Glutamatergic neuron (in vitro differentiated cells): ENCODE results near the gene ARID3A. TPM values are rescaled to one million over a fixed set of nuclear protein-coding genes. Genes with fewer than 3 reads are reported as not detected.

Source experiments
- DNase-seq: peaks from one replicate; pipeline ENCODE4 v3.0.0; 2022
- H3K27ac Mint-ChIP-seq: one replicate; pipeline ENCODE4 v1.8.0; 2020; ENCODE audit warnings: mild to moderate bottlenecking, mixed read lengths, inconsistent platforms; ENCODE audit not compliant: unreplicated experiment
- H3K27me3 Mint-ChIP-seq: one replicate; pipeline ENCODE4 v1.8.0; 2020; ENCODE audit warnings: mild to moderate bottlenecking, moderate library complexity, mixed read lengths, inconsistent platforms; ENCODE audit not compliant: unreplicated experiment
- H3K36me3 Mint-ChIP-seq: one replicate; pipeline ENCODE4 v1.8.0; 2020; ENCODE audit warnings: mild to moderate bottlenecking, mixed read lengths, inconsistent platforms; ENCODE audit not compliant: unreplicated experiment
- H3K4me1 Mint-ChIP-seq: one replicate; pipeline ENCODE4 v1.8.0; 2020; ENCODE audit warnings: mild to moderate bottlenecking, low read depth, mixed read lengths, inconsistent platforms; ENCODE audit not compliant: unreplicated experiment
- H3K4me3 Mint-ChIP-seq: one replicate; pipeline ENCODE4 v1.8.0; 2020; ENCODE audit warnings: mild to moderate bottlenecking, mixed read lengths, inconsistent platforms; ENCODE audit not compliant: unreplicated experiment
- H3K9me3 Mint-ChIP-seq: one replicate; pipeline ENCODE4 v1.8.0; 2020; ENCODE audit warnings: mild to moderate bottlenecking, moderate library complexity, mixed read lengths, inconsistent platforms; ENCODE audit not compliant: unreplicated experiment
- CTCF ChIP-seq: fragments of 200-600 bp; sonication (generic); IDR thresholded peaks from one replicate; pipeline ENCODE4 v1.5.0; 2021; ENCODE audit not compliant: partially characterized antibody, unreplicated experiment
- total RNA-seq: library from RNA; stranded (reverse); fragmentation: NEBNext Ultra II Directional; extraction: Animal tissue kit (Norgen Biotek cat#: 25700); gene quantifications from one replicate; pipeline ENCODE4 v1.2.1, GENCODE V29; 2021; ENCODE audit not compliant: unreplicated experiment

Gene ARID3A
- total RNA-seq, 1 donor from 2014 or later: 148 TPM

DNA sequence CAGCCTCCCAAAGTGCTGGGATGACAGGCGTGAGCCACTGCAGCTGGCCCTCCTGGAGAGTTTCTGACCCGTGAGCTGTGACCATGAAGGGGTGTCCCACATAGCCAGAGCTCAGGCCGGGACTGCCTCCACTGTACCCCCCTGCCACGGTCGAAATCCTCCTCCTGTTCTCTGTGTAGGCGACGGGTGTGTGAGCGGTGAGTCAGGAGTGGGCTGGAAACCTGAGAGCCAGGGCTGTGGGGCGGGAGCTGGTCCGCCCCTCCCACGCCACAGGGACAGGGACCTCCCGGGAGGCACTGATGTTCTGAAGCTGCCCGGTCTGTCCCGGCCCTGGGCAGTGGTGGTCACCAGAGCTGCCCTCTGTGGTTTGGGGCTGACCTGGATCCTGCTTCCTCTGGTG, 62.2 kb downstream of the ARID3A start:
- Mint-ChIP-seq H3K4me3 (no peak overlapping the region), H3K9me3 (peaks cover 6% of the 10 kb centered on the region), H3K36me3 (no peaks in the 10 kb centered on the region), H3K4me1 (peaks cover 4% of the 10 kb centered on the region), H3K27ac (no peak overlapping the region), H3K27me3 (peaks cover 10% of the 10 kb centered on the region)
- no peak for TF ChIP-seq CTCF
- peak; percentile 15 for DNase-seq

DNA sequence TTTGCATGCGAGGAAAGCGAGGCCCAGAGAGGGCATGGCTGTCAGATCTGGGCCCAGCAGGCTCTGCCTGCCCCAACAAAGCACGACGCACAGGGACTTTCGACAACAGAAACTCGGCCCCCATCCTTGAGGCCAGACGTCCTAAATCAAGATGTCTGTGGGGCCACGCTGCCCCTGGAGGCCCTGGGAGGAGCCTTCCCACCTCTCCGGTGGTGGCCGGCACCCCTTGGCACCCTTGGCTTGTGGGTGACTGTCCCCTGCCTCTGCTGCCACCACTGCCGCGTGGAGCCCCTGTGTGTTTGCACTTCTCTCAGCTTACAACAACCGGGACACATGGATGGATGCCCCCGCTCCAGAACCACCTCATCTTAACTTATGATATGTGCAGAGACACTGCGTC, 62.7 kb downstream of the ARID3A start:
- peaks cover 6% of the 10 kb centered on the region for H3K9me3 Mint-ChIP-seq
- H3K4me1 Mint-ChIP-seq: peaks cover 4% of the 10 kb centered on the region
- H3K27me3 Mint-ChIP-seq: peaks cover 10% of the 10 kb centered on the region
- H3K36me3 Mint-ChIP-seq: no peaks in the 10 kb centered on the region
- no peak for TF ChIP-seq CTCF
- DNase-seq: no peak
- no peak overlapping the region for H3K4me3 Mint-ChIP-seq
- no peak overlapping the region for H3K27ac Mint-ChIP-seq

DNA sequence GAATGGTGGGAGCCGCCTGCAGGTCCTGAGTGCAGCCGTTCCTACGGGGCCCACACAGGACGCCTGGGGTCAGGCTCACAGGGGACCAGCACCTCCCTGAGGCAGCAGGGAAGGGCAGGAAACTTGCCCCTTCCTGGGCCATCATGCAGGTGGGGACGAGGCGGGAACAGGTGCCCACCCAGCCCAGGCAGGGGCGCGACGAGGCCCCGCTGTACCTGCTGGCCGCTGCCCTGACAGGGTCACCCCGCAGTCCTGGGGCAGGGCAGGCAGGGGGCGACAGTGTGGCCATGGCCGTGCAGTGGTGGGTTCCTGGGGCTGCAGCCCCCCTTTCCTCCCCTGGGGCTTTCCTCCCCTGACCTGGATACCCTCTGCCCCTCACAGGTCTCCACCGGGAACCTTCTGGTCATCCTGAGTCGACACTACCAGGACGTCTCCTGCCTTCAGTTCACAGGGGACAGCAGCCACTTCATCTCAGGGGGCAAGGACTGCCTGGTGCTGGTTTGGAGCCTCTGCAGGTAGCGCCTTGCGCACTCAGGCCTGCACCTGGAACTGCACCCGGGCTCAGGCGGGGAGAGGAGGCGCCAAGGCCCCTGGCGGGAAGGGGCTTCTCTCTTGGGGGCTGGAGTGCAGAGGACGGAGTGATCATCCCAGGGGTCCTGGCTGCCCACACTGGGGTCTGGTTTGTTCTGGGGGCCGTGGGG, 63.7 kb downstream of the ARID3A start:
- Mint-ChIP-seq H3K9me3 (peaks cover 2% of the 10 kb centered on the region), H3K4me1 (peaks cover 4% of the 10 kb centered on the region), H3K36me3 (no peaks in the 10 kb centered on the region), H3K27ac (no peak overlapping the region), H3K27me3 (peaks cover 7% of the 10 kb centered on the region), H3K4me3 (no peak overlapping the region)
- peak; percentile 42 for TF ChIP-seq CTCF
- no peak for DNase-seq

DNA sequence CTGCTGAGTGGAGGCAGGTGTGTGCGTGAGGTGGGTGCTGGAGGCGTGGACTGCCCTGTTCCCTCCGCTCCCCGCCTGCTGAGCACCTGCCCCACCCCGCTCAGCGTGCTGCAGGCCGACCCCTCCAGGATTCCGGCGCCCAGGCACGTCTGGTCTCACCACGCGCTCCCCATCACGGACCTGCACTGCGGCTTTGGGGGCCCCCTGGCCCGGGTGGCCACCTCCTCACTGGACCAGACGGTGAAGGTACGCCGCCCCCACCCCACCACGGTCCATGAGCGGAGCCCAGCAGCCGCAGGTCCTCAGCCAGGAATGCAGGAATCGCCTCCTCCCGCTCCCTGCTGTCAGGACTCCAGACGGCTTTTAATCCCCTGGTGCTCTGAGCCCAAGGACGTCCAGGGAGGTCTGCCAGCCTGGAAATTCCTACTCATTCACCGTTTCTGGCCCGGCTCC, 64.3 kb downstream of the ARID3A start:
- no peak for DNase-seq
- H3K9me3 Mint-ChIP-seq: peaks cover 2% of the 10 kb centered on the region
- H3K36me3 Mint-ChIP-seq: no peaks in the 10 kb centered on the region
- H3K4me1 Mint-ChIP-seq: no peaks in the 10 kb centered on the region
- TF ChIP-seq CTCF: no peak
- no peak overlapping the region for H3K4me3 Mint-ChIP-seq
- peaks cover 5% of the 10 kb centered on the region for H3K27me3 Mint-ChIP-seq
- H3K27ac Mint-ChIP-seq: no peak overlapping the region

DNA sequence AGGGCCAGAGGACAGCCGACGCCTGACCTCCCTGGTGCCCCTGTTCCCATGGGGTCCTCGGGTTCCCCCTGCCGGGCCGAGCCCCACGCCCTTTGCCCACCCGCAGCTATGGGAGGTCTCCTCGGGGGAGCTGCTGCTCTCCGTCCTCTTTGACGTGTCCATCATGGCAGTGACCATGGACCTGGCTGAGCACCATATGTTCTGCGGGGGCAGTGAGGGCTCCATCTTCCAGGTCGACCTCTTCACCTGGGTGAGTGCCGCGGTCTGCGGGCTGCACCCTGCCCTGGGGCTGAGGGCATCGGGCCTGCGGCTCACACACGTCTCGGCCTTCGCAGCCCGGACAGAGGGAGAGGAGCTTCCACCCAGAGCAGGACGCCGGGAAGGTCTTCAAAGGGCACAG, 64.9 kb downstream of the ARID3A start:
- Mint-ChIP-seq H3K27ac (no peak overlapping the region), H3K4me1 (no peaks in the 10 kb centered on the region), H3K4me3 (no peak overlapping the region), H3K36me3 (no peaks in the 10 kb centered on the region), H3K9me3 (peaks cover 2% of the 10 kb centered on the region), H3K27me3 (peaks cover 4% of the 10 kb centered on the region)
- no peak for DNase-seq
- no peak for TF ChIP-seq CTCF
